Occipital lobe (tissue), 2 donors: Measurements from ENCODE around the gene ZFYVE28. TPM values are rescaled to one million over a fixed set of nuclear protein-coding genes. Genes with fewer than 3 reads are reported as not detected.

ENCODE experiments used
- DNase-seq: peaks from one replicate; lab custom pipeline; 2025; lab: John Stamatoyannopoulos, UW
- total RNA-seq: library from RNA; depleted of rRNA; stranded (reverse); fragments of >200 nt; gene quantifications from one replicate; pipeline ENCODE4 v1.2.3, GENCODE V29; 2014

The ZFYVE28 gene
- total RNA-seq, 1 donor from 2014 or later = 3.7 TPM

- no peak for DNase-seq
Observed at GRCh38 chr4:2333356-2333841, 85.0 kb downstream of the ZFYVE28 start.

GRCh38 chr4:2332976-2333319, 85.5 kb downstream of the ZFYVE28 start:
- DNase-seq = no peak

DNA sequence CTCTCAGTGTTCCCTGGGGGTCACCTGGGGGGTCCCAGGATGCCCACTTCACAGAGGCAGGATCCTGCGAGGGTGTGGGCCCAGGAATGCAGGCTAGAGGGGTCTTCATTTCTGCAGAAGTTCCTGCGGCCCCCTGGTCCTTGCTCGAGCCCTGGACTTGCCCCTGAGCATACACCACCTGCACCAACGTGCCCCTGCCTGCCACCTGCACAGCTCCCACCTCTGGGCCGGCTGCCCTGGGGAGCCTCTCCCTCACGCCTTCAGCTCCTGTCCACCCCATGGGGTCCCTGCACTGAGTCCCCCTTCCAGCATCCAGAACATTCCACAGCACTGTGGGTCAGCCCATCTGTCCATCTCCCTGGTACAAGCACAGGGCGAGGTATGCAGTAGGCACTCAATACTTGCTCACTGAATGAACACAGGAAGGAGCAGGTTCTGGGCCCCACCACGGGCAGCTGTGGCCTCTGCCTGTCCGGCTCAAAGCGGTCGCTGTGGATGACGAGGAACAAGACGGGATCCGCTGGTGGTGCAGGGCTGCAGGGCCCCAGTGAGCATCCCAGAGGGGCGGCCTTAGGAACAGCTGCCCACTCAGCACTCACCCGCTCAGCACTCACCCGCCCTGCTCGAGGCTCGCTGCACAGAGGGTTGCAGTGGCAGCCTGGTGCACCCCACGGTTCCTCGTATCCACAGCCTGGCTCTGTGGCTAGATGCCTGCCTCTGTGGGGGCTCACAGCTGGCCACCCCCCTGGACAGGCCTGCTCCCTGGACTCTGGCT, 86.1 kb downstream of the ZFYVE28 start:
- DNase-seq = no peak

- no peak for DNase-seq
Observed at GRCh38 chr4:2331519-2332200, 86.8 kb downstream of the ZFYVE28 start.

DNA sequence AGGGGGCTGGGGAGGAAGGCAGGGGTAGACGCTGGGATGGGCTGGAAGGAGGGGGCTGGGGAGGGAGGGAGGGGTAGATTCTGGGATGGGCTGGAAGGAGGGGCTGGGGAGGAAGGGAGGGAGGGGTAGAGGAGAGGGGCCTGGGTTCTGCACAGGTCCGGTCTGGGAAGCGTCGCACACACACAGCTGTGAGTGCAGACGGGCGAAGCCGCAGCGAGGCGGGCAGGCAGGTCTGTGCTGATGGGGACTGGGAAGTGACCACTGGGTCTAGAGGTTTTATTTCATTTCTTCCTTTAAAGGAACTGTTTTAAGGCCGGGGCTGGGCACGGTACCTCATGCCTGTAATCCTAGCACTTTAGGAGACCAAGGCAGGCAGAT, 87.4 kb downstream of the ZFYVE28 start:
- DNase-seq = no peak

GRCh38 chr4:2330091-2331042, 88.1 kb downstream of the ZFYVE28 start:
- no peak for DNase-seq

- no peak for DNase-seq
Observed at GRCh38 chr4:2327579-2327978, 90.9 kb downstream of the ZFYVE28 start.

DNA sequence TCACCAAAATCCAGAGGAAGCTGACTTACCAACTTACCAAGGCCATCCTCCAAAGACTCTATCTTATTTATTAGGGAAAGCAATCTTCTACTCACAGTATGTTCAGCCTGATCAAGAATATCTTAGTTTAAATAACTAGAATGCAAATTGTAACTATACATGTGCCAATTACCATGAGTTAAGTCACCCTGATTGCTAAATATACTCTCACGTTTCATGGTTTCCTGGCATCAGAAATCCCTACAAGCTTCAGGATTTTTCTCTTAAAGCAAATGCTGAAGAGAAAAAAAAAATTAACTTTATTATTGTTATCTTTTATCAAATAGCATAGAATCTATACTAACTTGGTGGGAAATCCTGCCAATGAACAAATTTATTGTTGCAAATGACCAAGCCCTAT, 93.6 kb downstream of the ZFYVE28 start:
- no peak for DNase-seq

DNA sequence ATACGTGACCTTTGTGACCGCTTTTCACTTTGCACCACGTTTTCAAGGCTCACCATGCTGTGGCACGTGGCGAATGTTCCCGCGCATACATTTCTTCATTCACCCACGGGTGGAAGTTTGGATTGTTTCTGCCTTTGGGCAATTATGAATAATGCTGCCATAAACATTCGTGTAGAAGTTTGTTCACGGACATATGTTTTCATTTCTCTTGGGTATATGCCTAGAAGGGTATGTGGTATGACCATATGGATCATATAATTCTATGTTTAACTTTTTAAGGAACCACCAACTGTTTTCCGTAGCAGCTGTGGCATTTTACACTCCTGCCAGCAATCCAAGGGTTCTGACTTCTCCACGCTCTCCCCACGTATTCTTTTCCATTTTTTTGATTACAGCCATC, 95.6 kb downstream of the ZFYVE28 start:
- DNase-seq = no peak

- DNase-seq = no peak
Observed at GRCh38 chr4:2322227-2322626, 96.2 kb downstream of the ZFYVE28 start.

- no peak for DNase-seq
Observed at GRCh38 chr4:2321279-2322196, 96.9 kb downstream of the ZFYVE28 start.

DNA sequence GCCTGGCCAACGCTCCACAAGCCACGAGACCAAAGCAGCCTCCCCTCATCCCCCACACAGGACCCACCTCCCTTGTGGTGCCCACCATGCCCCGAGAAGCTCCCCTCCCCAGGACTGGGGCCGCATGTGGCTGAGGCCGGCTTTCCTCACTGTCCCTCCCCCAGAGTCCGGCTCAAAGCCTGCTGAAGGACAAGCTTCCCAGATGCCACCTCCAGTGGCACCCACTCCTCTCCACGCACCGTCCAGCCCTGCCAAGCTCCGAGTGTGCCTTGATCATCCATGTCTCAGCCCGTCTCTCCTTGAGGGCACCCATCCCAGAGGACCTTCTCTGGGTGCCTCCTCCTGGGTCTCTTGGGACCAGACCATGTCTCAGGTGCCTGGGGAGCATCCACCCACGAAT, 97.7 kb downstream of the ZFYVE28 start:
- DNase-seq = no peak

DNA sequence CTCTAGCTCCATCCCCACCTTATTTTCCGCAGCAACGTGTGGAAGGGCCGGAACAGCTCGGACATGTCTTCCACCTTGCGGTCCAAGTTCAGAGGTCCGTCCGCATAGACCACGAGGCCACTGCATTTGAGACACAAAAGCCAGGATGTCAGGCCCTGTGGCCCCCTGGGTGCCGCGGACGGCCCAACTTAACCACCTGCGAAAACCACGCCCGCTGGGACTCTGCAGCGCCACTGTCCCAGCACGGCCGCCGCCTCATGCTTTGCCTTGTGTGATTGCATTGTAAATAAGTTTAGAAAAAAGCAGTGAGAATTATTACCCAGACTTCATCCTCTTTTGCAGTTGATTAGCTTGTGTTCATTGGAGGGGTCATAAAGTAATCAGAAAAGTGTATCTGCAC, 98.3 kb downstream of the ZFYVE28 start:
- no peak for DNase-seq

- no peak for DNase-seq
Observed at GRCh38 chr4:2318885-2319284, 99.6 kb downstream of the ZFYVE28 start.

GRCh38 chr4:2318476-2318875, 100.0 kb downstream of the ZFYVE28 start:
- no peak for DNase-seq

DNA sequence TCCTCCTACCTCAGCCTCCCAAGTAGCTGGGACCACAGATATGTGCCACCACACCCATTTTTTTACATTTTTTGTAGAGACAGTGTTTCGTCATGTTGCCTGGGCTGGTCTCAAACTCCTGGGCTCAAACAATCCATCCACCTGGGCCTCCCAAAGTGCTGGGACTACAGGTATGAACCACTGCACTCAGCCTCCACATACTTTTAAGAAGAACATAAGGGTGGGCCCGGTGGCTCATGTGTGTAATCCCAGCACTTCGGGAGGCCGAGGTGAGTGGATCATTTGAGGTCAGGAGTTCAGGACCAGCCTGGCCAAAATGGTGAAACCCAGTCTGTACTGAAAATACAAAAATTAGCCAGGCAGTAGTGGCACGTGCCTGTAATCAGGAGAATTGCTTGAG, 105.1 kb downstream of the ZFYVE28 start:
- DNase-seq = no peak

DNA sequence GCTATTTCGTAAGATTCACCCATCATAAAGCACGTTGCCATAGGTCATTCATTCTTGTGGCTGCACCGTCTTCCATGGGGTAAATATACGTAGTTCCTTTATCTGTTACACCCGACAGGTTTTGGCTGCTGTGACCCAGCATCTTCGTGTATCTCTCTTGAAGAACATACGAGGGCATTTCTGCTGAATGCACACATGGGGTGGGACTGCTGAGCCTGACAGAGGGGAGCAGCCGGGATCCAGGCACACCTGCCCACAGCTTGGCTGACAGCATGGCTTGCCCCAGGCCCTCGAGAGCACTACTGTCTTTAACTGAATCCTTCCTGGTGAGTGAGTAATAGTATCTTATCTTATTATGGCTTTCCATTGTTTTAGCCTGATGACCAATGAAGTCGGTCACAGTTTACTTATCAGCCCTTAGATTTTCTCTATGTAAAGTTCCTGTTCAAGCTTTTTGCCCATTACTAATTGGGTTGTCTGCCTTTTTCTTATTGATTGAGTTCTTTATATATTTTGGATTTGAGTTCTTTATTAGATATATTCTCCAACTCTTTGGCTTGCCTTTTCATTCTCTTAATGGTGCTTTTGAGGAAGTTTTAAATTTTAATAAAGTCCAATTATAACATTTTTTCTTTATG, 111.6 kb downstream of the ZFYVE28 start:
- DNase-seq = no peak

DNA sequence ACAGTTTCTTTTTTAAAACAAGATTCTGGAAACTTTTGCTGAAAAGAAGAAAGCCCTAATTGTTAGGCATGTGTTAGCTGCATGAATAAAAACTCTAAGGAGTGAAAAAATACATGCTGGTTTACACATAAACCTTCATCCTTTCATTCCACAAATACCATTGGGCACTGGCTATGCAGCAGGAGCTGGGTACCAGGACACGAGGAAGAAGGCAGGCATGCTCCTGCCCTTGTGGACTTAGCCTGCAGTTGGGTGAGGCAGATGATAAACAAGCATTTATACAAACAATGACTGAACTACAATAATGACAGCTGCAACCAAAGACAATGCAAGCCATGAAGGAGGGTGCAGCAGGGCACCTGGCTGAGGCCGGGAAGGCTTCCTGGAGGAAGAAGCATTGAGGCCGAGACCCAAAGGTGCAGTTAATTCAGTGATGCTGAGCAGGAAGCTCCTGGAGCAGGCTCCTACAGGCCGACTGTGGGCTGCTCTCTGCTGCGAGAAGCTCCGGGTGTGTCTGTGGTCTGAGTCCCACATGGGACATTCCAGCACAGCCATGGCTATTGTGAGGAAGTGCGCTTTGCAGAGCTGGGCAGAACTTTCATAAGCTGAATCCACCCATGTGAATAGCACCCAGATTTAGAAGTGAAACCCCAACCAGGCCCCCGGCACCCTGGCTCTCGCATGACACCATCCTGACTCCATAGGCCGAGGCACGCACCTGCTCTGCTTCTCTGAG, 112.5 kb downstream of the ZFYVE28 start:
- no peak for DNase-seq

- DNase-seq = no peak
Observed at GRCh38 chr4:2304877-2305561, 113.4 kb downstream of the ZFYVE28 start.
